ENCODE data around the gene NHP2.

The NHP2 gene

GRCh38 chr5:178113141-178113787 lies 40.4 kb downstream of the NHP2 start, which contains the start of gene N4BP3:
TSS of gene N4BP3 (plus strand) at chr5:178113532. CDS start at chr5:178119584, 6,052 bp downstream.
- DNase-seq, result peak; percentile 77 to 94 (median 91)

- peak in 1 of 3 donors; percentile 13 for DNase-seq
Measured at GRCh38 chr5:178112545-178112944, 41.1 kb downstream of the NHP2 start.

DNA sequence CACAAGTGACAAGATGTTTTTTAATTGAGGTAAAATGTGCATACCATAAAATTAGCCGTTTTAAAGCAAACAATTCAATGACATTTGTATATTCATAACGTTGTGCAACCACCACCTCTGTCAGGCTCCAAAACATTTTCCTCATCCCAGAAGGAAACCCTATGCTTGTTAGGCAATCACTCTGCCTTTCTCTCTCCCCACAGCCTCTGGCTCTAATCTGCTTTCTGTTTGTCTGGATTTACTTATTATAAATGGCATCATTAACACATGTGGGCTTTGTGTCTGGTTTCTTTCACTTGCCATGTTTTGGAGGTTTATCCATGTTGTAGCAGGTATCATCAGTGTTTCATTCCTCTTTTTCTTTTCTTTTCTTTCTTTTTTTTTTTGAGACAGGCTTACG lies 41.8 kb downstream of the NHP2 start:
- peak in 1 of 3 donors; percentile 28 for DNase-seq

GRCh38 chr5:178110511-178110910 lies 43.2 kb downstream of the NHP2 start:
- no peak for DNase-seq

DNA sequence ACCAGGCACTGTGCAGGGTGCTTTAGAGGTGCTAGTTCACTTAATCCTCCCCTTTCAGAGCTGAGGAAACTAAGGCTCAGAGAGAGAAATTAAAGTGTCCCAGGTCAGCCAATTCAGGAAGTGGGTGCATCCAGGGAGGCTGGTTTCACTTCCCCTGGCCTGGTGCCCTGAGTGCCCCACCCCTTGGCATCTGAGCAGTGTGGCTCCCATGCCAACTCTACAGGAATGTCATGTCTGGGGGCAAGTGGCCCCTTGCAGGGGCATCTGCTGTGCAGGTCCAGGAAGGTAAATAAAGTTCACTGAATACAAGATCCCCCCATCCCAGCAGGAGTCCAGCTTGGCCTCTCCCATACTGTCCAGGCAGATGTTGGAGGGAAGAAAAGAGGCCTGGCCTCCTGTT lies 44.7 kb downstream of the NHP2 start:
- DNase-seq, result peak; percentile 34 to 56 (median 47)

GRCh38 chr5:178108446-178108845 lies 45.2 kb downstream of the NHP2 start:
- peak in 1 of 3 donors; percentile 16 for DNase-seq

DNA sequence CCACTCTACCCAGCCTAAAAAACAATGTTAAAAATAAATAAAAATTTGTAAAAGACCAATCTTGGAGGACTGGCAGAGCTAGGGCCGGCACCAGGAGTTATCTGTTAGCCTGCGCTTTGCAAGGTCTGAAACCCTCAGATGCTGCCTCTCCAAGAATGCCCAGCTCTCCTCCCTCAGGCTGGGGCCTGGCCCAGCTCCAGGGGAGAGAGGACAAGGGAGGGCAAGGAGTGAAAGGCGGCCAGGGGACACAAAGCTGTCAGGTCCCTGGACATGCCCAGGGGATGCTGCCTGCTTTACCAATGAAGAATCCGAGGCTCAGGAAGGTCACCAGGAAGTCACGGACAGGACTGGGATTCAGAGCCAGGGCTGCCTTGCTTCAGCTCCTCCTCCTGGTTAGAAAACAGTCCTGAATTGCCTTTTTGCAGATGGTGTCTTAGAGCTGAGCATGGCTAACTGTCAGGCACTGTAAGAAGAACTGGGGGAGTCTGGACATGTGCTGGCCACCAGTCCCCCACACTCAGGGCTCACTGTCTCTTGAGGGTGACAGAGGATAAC lies 45.9 kb downstream of the NHP2 start:
- peak in 1 of 3 donors; percentile 5 for DNase-seq

DNA sequence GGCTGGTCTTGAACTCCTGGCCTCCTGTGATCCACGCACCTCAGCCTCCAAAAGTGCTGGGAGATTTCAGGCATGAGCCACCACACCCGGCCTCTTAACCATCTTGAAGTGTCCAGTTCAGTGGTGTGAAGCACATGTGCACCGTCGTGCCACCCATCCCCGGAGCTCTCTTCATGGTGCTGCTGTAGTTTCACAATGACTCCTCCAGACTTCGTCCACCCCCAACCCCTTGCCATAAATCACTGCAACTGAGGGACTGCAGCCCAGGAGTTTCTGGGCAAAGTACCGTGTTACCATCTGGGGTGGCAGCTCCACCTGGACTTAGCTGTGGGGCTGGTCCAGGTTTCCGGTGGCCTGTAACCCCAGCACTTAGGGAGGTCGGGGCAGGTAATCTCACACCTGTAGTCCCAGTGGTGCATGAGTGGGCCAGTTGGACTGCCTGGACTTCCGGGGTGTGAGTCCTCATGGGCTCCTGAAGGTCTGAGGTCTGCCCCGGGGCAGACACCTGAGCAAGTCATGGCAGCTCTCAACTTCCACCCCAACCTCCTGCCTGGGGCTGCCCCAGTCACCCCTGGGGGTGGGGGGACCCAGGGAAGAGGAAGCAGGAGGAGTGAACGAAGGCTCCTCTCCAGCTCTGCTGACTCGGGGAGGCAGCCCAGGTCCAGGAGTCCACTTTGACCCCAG lies 47.0 kb downstream of the NHP2 start:
- peak in 1 of 3 donors; percentile 17 for DNase-seq

DNA sequence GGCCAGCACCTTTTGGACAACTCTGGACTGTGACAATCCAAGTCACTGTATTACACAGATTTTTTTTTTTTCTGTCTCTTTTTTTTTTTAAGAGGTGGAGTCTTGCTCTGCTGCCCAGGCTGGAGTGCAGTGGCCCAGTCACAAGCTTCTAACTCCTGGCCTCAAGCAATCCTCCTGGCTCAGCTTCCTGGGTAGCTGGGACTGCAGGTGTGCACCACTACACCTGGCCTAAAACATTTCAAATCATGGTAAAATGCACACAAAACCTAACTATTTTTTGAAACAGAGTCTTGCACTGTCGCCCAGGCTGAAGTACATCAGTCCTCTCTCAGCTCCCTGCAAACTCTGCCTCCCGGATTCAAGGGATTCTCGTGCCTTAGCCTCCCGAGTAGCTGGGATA lies 47.6 kb downstream of the NHP2 start:
- no peak for DNase-seq

GRCh38 chr5:178104492-178104891 lies 49.2 kb downstream of the NHP2 start:
- DNase-seq, result no peak

DNA sequence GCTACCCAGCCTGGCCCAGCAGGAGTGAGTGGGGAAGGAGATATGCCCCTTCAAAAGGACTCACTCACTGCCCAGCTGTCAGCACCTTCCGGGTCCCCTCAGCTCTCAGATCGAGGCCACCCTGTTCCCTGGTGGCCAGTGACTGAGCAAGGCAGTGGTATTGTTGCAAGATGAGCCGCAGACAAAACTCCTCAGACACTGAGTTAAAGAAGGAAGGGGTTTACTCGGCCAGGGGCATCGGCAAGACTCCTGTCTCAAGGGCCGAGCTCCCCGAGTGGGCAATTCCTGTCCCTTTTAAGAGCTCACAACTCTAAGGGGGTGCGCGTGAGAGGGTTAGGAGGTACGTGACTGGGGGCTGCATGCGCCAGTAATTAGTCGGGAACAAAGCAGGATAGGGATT lies 50.1 kb downstream of the NHP2 start:
- no peak for DNase-seq
